ENCODE measurements around the gene ZNRF2. TPM values are rescaled to one million over a fixed set of nuclear protein-coding genes. Genes with fewer than 3 reads are reported as not detected.
A peak's percentile ranks its signal among the peaks of the same experiment; 100 is the strongest.

Gene ZNRF2
- total and polyA plus RNA-seq, 10 of the 15 experiments (the other 5 are each of a cell fraction or from before 2014, with no cell fraction given): 1.2 to 20.4 (median 9.5) TPM

DNA sequence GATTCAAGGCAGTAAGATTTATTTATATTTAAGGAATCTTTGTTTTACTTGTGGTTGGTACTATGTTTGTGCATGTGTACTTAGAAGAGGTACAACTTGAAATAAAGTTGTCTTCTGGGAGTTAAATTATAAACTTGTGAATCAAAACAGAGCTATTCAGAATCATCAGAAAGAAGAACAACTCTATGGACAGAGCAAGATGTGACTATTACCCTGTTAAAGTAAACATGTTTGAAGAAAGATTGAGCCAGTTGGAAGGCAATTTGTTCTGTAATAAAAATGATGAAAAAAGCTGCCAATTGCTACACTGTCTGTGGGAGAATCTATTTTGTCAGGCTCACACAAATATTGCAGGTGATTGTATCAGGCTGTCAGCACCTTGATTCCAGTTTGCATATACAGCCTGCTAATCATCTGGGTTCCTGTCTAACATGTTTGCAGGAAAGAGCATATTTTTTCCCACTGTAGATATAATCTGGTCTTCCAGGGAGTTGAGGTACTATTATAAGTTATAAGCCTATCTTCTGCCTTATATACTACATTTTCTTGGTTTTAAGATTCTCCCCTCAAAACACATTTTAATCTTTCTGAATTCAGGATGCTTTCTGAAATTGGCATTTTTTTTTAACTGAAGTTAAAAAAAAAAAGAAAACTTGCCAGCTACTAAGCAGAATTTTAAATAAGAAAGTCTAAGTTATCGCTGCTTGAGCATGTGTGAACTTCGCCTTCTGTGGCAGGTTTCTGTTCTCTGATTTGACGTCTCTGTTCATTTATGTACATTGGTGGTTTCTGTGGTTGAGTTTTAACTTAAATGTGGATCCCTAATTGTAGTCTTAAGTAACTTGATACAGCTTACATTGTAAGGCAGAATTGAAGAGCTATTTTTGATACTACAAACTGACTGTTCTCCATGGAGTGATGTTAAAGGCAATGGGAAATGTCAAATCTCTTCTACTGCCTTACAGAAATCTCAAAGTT, 46.0 kb downstream of the ZNRF2 start (continued):
- TF ChIP-seq, protein P1, sequence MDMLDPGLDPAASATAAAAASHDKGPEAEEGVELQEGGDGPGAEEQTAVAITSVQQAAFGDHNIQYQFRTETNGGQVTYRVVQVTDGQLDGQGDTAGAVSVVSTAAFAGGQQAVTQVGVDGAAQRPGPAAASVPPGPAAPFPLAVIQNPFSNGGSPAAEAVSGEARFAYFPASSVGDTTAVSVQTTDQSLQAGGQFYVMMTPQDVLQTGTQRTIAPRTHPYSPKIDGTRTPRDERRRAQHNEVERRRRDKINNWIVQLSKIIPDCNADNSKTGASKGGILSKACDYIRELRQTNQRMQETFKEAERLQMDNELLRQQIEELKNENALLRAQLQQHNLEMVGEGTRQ (IDR thresholded peaks at IDR 0.05; ENCODE audit: borderline replicate concordance, low read depth, low read length): no peak
- TF ChIP-seq TCF7 (IDR thresholded peaks at IDR 0.05; ENCODE audit: borderline replicate concordance): no peak
- TF ChIP-seq SMC3 (IDR thresholded peaks at IDR 0.05; ENCODE audit: borderline replicate concordance, low read length): no peak
- TF ChIP-seq, protein P2, sequence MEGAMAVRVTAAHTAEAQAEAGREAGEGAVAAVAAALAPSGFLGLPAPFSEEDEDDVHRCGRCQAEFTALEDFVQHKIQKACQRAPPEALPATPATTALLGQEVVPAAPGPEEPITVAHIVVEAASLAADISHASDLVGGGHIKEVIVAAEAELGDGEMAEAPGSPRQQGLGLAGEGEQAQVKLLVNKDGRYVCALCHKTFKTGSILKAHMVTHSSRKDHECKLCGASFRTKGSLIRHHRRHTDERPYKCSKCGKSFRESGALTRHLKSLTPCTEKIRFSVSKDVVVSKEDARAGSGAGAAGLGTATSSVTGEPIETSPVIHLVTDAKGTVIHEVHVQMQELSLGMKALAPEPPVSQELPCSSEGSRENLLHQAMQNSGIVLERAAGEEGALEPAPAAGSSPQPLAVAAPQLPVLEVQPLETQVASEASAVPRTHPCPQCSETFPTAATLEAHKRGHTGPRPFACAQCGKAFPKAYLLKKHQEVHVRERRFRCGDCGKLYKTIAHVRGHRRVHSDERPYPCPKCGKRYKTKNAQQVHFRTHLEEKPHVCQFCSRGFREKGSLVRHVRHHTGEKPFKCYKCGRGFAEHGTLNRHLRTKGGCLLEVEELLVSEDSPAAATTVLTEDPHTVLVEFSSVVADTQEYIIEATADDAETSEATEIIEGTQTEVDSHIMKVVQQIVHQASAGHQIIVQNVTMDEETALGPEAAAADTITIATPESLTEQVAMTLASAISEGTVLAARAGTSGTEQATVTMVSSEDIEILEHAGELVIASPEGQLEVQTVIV (IDR thresholded peaks at IDR 0.05; ENCODE audit: borderline replicate concordance, partially characterized antibody): no peak
- TF ChIP-seq, protein P3, sequence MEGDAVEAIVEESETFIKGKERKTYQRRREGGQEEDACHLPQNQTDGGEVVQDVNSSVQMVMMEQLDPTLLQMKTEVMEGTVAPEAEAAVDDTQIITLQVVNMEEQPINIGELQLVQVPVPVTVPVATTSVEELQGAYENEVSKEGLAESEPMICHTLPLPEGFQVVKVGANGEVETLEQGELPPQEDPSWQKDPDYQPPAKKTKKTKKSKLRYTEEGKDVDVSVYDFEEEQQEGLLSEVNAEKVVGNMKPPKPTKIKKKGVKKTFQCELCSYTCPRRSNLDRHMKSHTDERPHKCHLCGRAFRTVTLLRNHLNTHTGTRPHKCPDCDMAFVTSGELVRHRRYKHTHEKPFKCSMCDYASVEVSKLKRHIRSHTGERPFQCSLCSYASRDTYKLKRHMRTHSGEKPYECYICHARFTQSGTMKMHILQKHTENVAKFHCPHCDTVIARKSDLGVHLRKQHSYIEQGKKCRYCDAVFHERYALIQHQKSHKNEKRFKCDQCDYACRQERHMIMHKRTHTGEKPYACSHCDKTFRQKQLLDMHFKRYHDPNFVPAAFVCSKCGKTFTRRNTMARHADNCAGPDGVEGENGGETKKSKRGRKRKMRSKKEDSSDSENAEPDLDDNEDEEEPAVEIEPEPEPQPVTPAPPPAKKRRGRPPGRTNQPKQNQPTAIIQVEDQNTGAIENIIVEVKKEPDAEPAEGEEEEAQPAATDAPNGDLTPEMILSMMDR (IDR thresholded peaks at IDR 0.05 in 2 of 3, conservative IDR thresholded peaks at IDR 0.05 in 1 of 3; ENCODE audit: control insufficient read depth in 2 of 3, extremely low read depth in 1 of 3, insufficient read depth in 1 of 3, low read depth in 3 of 3, low read length in 3 of 3): no peak
- no peak for TF ChIP-seq CEBPB (IDR thresholded peaks at IDR 0.05; ENCODE audit: borderline replicate concordance in 1 of 2, low read depth in 2 of 2, low read length in 2 of 2)
- peak; percentile 54 for TF ChIP-seq DPF2 (IDR thresholded peaks at IDR 0.05)
- no peak for TF ChIP-seq FOXK2 (IDR thresholded peaks at IDR 0.05)
- 0 out of 2 replicates have a peak, but pooled peaks have one; percentile 62 for TF ChIP-seq ASH2L (IDR thresholded peaks at IDR 0.05; ENCODE audit: borderline replicate concordance, low read depth)
- TF ChIP-seq MTA2 (IDR thresholded peaks at IDR 0.05; ENCODE audit: low read depth): peak; percentile 94
- TF ChIP-seq, protein P4, sequence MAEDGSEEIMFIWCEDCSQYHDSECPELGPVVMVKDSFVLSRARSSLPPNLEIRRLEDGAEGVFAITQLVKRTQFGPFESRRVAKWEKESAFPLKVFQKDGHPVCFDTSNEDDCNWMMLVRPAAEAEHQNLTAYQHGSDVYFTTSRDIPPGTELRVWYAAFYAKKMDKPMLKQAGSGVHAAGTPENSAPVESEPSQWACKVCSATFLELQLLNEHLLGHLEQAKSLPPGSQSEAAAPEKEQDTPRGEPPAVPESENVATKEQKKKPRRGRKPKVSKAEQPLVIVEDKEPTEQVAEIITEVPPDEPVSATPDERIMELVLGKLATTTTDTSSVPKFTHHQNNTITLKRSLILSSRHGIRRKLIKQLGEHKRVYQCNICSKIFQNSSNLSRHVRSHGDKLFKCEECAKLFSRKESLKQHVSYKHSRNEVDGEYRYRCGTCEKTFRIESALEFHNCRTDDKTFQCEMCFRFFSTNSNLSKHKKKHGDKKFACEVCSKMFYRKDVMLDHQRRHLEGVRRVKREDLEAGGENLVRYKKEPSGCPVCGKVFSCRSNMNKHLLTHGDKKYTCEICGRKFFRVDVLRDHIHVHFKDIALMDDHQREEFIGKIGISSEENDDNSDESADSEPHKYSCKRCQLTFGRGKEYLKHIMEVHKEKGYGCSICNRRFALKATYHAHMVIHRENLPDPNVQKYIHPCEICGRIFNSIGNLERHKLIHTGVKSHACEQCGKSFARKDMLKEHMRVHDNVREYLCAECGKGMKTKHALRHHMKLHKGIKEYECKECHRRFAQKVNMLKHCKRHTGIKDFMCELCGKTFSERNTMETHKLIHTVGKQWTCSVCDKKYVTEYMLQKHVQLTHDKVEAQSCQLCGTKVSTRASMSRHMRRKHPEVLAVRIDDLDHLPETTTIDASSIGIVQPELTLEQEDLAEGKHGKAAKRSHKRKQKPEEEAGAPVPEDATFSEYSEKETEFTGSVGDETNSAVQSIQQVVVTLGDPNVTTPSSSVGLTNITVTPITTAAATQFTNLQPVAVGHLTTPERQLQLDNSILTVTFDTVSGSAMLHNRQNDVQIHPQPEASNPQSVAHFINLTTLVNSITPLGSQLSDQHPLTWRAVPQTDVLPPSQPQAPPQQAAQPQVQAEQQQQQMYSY (CRISPR knock-in tag; IDR thresholded peaks at IDR 0.05): no peak
- peak; percentile 97 for TF ChIP-seq POU2F2 (IDR thresholded peaks at IDR 0.05; ENCODE audit: borderline replicate concordance, low read depth, low read length)
- TF ChIP-seq RBBP5 (conservative IDR thresholded peaks at IDR 0.05): no peak
- peak; percentile 50; the same call in 1 of the 2 replicates for TF ChIP-seq SPI1 (IDR thresholded peaks at IDR 0.05; ENCODE audit: borderline replicate concordance, insufficient read depth, low read depth, low read length)
- no peak for TF ChIP-seq SMAD5 (IDR thresholded peaks at IDR 0.05; ENCODE audit: low read depth)
- TF ChIP-seq BCL11A (IDR thresholded peaks at IDR 0.05; ENCODE audit: low read depth, low read length): peak; percentile 69; the same call in 1 of the 2 replicates
- TF ChIP-seq NR2C2 (IDR thresholded peaks at IDR 0.05; ENCODE audit: borderline replicate concordance, control insufficient read depth, insufficient read length, low read depth): no peak
- peak; percentile 59 for TF ChIP-seq NR2F1 (conservative IDR thresholded peaks at IDR 0.05)

Data from GM12878 (cell line).